ENCODE results near the gene TNFAIP8L3.

TNFAIP8L3 gene

DNA sequence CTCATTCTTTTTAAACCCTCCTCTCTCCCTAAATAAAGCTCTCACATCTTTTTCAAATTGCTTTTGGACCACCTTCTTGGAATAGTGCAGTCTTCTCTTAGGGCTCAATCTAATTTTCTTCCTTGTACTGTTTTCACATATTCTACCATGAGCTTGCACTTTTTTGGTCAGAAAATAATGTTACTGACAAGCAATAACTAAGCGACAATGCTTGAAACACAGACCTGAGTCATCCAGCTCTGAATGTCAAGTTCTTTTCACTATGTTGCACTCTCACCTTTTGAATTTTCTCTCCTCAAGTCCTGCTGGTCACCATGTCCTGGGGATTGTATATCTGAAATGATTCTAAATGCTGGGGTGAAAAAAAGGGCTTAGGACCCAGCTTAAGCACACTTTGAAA, 8.9 kb downstream of the TNFAIP8L3 start:
- TF ChIP-seq, protein P1, sequence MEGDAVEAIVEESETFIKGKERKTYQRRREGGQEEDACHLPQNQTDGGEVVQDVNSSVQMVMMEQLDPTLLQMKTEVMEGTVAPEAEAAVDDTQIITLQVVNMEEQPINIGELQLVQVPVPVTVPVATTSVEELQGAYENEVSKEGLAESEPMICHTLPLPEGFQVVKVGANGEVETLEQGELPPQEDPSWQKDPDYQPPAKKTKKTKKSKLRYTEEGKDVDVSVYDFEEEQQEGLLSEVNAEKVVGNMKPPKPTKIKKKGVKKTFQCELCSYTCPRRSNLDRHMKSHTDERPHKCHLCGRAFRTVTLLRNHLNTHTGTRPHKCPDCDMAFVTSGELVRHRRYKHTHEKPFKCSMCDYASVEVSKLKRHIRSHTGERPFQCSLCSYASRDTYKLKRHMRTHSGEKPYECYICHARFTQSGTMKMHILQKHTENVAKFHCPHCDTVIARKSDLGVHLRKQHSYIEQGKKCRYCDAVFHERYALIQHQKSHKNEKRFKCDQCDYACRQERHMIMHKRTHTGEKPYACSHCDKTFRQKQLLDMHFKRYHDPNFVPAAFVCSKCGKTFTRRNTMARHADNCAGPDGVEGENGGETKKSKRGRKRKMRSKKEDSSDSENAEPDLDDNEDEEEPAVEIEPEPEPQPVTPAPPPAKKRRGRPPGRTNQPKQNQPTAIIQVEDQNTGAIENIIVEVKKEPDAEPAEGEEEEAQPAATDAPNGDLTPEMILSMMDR (IDR thresholded peaks at IDR 0.05; ENCODE audit: unreplicated experiment in 3 of 3): no peak
- Mint-ChIP-seq H3K9me3 (no peaks in the 10 kb centered on the region), H3K4me3 (no peak overlapping the region), H3K4me1 (no peaks in the 10 kb centered on the region), H3K27me3 (ENCODE audit: low read depth) (peaks cover 35% of the 10 kb centered on the region), H3K27ac (no peak overlapping the region), H3K36me3 (ENCODE audit: low read depth) (no peaks in the 10 kb centered on the region)

DNA sequence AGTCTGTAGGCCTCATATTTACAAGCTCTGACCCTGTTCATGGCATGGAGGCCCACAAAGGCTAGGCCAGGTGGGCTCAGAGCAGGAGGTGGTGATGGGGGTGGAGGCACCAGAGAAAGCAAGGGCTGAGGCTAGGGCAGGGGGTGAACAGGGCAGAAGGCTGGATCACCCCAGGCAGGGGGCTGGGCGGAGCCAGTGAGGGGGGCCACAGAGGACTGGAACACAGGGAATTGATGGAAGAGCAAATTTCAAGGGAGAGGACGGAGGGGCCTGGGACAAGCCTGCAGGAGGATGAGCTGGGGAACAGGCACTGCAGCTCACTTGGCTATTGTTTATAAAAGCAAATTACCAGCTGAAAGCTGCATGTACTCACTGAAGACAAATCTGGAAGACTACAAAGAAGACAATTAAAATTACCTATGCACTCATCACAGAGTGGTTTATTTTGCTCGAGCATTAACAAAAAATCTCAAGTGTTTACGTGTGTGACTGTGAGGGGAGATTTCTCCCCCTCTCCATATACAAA, 11.0 kb downstream of the TNFAIP8L3 start:
- Mint-ChIP-seq H3K4me1 (no peaks in the 10 kb centered on the region), H3K27ac (no peak overlapping the region), H3K9me3 (no peaks in the 10 kb centered on the region), H3K36me3 (ENCODE audit: low read depth) (no peaks in the 10 kb centered on the region), H3K27me3 (ENCODE audit: low read depth) (peaks cover 20% of the 10 kb centered on the region), H3K4me3 (no peak overlapping the region)
- TF ChIP-seq, protein P1 (IDR thresholded peaks at IDR 0.05; ENCODE audit: unreplicated experiment in 3 of 3): no peak

DNA sequence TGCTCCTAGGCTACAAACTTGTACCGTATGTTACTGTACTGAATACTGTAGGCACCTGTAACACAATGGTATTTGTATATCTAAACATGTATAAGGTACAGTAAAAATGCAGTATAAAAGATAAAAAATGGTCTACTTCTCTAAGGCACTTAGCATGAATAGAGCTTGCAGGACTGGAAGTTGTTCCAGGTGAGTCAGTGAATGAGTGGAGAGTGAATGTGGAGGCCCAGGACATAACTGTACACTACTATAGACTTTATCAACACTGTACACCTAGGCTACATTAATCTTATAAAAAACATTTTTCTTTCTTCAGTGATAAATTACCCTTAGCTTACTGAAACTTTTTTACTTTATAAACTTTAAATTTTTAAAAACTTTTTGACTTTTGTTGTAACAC, 12.5 kb downstream of the TNFAIP8L3 start:
- Mint-ChIP-seq H3K36me3 (ENCODE audit: low read depth) (no peaks in the 10 kb centered on the region), H3K27me3 (ENCODE audit: low read depth) (peaks cover 12% of the 10 kb centered on the region), H3K4me1 (no peaks in the 10 kb centered on the region), H3K9me3 (no peaks in the 10 kb centered on the region), H3K4me3 (no peak overlapping the region), H3K27ac (no peak overlapping the region)
- TF ChIP-seq, protein P1 (IDR thresholded peaks at IDR 0.05; ENCODE audit: unreplicated experiment in 3 of 3): no peak

DNA sequence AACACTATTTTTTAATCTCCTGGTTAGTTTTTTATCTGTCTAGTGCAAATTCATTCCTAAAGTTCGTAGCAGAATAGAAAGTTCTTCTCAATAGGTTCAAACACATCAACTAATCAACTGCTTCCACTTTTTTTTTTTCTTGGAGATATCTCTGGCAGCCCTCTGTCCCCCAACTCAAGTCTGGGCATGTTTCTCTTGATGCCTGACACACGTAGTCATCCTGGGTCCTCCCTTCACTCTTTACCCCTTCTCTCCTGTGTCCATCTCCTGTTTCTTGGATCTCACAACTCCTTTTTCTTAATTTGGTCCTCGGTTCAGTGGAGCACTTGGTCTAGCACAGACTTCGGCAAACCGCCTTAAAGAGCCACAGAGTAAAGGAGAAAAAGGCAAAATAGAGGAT, 14.4 kb downstream of the TNFAIP8L3 start:
- TF ChIP-seq, protein P1 (IDR thresholded peaks at IDR 0.05; ENCODE audit: unreplicated experiment in 3 of 3): no peak
- Mint-ChIP-seq H3K4me3 (no peak overlapping the region), H3K27ac (no peak overlapping the region), H3K4me1 (peaks cover 8% of the 10 kb centered on the region), H3K36me3 (ENCODE audit: low read depth) (no peaks in the 10 kb centered on the region), H3K27me3 (ENCODE audit: low read depth) (peaks cover 8% of the 10 kb centered on the region), H3K9me3 (no peaks in the 10 kb centered on the region)

DNA sequence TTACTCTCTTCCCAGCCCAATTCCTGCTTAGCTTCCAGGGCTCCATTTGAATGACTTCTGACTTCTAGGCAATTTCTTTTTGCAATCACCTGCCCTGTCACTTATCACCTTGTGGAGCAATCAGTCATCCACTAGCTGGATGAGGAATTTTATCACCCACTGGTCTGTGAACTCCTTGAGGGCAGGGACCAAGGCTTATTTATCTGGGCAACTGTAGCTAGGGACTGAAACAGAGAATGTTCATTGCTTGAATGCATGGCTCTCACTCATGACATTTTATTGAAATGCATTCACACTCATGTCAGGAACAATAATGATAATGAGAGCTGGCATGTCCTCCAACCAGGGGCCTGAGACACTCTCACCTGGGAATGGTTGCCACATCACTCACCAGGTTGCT, 15.5 kb downstream of the TNFAIP8L3 start:
- H3K4me1 Mint-ChIP-seq: peaks cover 8% of the 10 kb centered on the region

More for the DNA sequence above, 15.5 kb downstream of the TNFAIP8L3 start:
- no peak overlapping the region for H3K4me3 Mint-ChIP-seq
- no peaks in the 10 kb centered on the region for H3K9me3 Mint-ChIP-seq
- H3K36me3 Mint-ChIP-seq (ENCODE audit: low read depth): no peaks in the 10 kb centered on the region
- no peak overlapping the region for H3K27ac Mint-ChIP-seq
- H3K27me3 Mint-ChIP-seq (ENCODE audit: low read depth): peaks cover 8% of the 10 kb centered on the region
- TF ChIP-seq, protein P1 (IDR thresholded peaks at IDR 0.05; ENCODE audit: unreplicated experiment in 3 of 3): no peak

Data from nephron (organoid).